ENCODE data around the gene ZNF664. TPM values are rescaled to one million over a fixed set of nuclear protein-coding genes. Genes with fewer than 3 reads are reported as not detected.

Gene ZNF664
- total RNA-seq, 4 donors from 2014 or later: 120 to 187 (median 138) TPM

- H3K9me3 ChIP-seq: no peaks in the 10 kb centered on the region
- no peak for TF ChIP-seq POLR2A (IDR thresholded peaks at IDR 0.05)
- TF ChIP-seq, protein P1, sequence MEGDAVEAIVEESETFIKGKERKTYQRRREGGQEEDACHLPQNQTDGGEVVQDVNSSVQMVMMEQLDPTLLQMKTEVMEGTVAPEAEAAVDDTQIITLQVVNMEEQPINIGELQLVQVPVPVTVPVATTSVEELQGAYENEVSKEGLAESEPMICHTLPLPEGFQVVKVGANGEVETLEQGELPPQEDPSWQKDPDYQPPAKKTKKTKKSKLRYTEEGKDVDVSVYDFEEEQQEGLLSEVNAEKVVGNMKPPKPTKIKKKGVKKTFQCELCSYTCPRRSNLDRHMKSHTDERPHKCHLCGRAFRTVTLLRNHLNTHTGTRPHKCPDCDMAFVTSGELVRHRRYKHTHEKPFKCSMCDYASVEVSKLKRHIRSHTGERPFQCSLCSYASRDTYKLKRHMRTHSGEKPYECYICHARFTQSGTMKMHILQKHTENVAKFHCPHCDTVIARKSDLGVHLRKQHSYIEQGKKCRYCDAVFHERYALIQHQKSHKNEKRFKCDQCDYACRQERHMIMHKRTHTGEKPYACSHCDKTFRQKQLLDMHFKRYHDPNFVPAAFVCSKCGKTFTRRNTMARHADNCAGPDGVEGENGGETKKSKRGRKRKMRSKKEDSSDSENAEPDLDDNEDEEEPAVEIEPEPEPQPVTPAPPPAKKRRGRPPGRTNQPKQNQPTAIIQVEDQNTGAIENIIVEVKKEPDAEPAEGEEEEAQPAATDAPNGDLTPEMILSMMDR (IDR thresholded peaks at IDR 0.05): no peak
- H3K36me3 ChIP-seq: peaks cover 9 to 13% of the 10 kb centered on the region in 2 donors
- no peak overlapping the region for H3K4me3 ChIP-seq (replicated peaks in 1 of 3)
- peaks cover 0 to 24% of the 10 kb centered on the region in 2 donors for H3K4me1 ChIP-seq
- intact Hi-C loops (cut with DNase I): no loop called here
- WGBS, 2 donors: 88 to 90% methylated on average over 7 to 9 of the region's 9 CpGs
- DNase-seq: no peak
- H3K27ac ChIP-seq: no peak overlapping the region
- H3K27me3 ChIP-seq: no peaks in the 10 kb centered on the region
Measured at GRCh38 chr12:123934829-123935228, 38.2 kb upstream of the ZNF664 start.

GRCh38 chr12:123935956-123936355, 37.1 kb upstream of the ZNF664 start:
- peaks cover 12 to 17% of the 10 kb centered on the region in 2 donors for H3K36me3 ChIP-seq
- H3K4me3 ChIP-seq (replicated peaks in 1 of 3): no peak overlapping the region
- no peaks in the 10 kb centered on the region for H3K27me3 ChIP-seq
- no peak for DNase-seq
- H3K4me1 ChIP-seq: peaks cover 0 to 24% of the 10 kb centered on the region in 2 donors
- 95 to 97% methylated on average over 7 of the region's 7 CpGs for WGBS, 2 donors
- intact Hi-C loops (cut with DNase I): no loop called here
- H3K27ac ChIP-seq: no peak overlapping the region
- no peaks in the 10 kb centered on the region for H3K9me3 ChIP-seq
- TF ChIP-seq, protein P1 (IDR thresholded peaks at IDR 0.05): no peak
- TF ChIP-seq POLR2A (IDR thresholded peaks at IDR 0.05): no peak

DNA sequence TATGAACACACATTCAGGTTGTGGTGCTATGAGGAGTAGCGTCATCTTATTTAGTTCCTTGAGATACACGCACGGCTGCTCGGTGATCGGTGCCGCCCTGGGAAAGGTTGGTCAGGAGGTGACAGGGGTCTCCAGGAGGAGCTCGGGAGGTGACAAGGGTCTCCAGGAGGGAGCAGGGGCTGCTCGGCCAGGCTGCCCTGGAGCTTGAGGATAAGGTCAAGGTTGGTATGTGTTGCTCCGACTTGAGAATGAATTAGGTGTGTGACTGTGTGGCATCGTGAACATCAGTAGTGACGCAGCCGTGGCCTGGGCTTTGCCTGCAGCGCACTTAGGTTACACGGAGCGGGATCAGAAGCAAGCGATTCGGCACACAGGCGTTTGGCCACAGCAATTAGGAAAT, 36.5 kb upstream of the ZNF664 start:
- WGBS, 2 donors: 94 to 95% methylated on average over 18 of the region's 18 CpGs
- TF ChIP-seq POLR2A (IDR thresholded peaks at IDR 0.05): no peak
- TF ChIP-seq, protein P1 (IDR thresholded peaks at IDR 0.05): no peak
- no peak overlapping the region for H3K4me3 ChIP-seq (replicated peaks in 1 of 3)
- H3K36me3 ChIP-seq: peaks cover 12 to 20% of the 10 kb centered on the region in 2 donors
- H3K27me3 ChIP-seq: no peaks in the 10 kb centered on the region
- DNase-seq: no peak
- intact Hi-C loops (cut with DNase I): no loop called here
- no peaks in the 10 kb centered on the region for H3K9me3 ChIP-seq
- H3K27ac ChIP-seq: no peak overlapping the region
- H3K4me1 ChIP-seq: peaks cover 0 to 24% of the 10 kb centered on the region in 2 donors

DNA sequence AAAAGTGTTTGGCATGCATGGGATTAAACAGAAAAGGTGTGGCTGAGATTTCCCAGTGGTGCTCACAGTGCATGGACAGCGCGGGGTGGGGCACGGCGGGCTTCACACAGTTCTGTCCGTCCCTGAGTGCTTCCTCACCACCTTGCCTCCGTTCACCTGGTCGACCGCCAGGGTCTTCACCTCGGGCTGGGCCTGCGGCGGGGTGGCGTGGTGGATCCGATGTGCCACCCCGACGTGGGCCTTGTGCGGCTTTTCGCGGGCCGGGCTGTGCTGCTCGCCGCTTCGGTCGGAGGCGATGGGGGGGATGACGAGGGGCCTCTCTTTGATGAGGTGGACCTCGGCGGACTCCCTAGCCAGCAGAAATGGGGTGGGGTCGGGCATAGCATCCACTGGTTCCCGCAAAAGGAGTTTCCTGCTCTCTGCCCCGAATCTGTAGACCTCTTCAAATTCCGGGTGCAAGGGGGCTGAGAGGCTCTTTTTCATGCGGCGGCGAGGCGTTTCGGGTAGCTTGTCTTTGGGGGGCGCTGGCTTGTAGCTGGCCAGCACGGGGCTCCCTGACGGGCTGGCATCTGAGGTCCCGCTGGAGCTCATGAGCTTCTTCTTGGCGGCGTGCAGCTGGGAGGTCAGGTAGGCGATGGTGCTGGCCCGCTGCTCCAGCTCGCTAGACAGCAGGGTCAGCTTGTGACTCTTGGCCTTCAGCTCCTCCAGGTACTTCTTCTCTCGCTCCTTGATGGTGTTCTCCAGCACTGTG, 35.9 kb upstream of the ZNF664 start:
- TF ChIP-seq, protein P1 (IDR thresholded peaks at IDR 0.05): no peak
- no peak for TF ChIP-seq POLR2A (IDR thresholded peaks at IDR 0.05)

More for the DNA sequence above, 35.9 kb upstream of the ZNF664 start:
- Histone ChIP-seq H3K4me1 (peaks cover 0 to 24% of the 10 kb centered on the region in 2 donors), H3K27me3 (no peaks in the 10 kb centered on the region), H3K4me3 (replicated peaks in 1 of 3) (no peak overlapping the region), H3K27ac (peak overlapping the region; percentile 35 to 72 (median 45)), H3K36me3 (peaks cover 19 to 27% of the 10 kb centered on the region in 2 donors), H3K9me3 (no peaks in the 10 kb centered on the region)
- intact Hi-C loops (cut with DNase I): no loop called here
- peak; percentile 72 to 73 for DNase-seq
- 89 to 91% methylated on average over 28 to 41 of the region's 46 CpGs for WGBS, 2 donors

Measured in thyroid gland (tissue), 4 donors.